Skeletal muscle tissue (tissue), 4 donors: Measurements from ENCODE around the gene ZNF780A. TPM values are rescaled to one million over a fixed set of nuclear protein-coding genes. Genes with fewer than 3 reads are reported as not detected.

Source experiments
- H3K27ac ChIP-seq: one replicate; pipeline ENCODE4 v1.7.0; 2013; ENCODE audit warnings: mild to moderate bottlenecking, low read depth, low read length, inconsistent platforms
- H3K27me3 ChIP-seq, 3 donors: one replicate each; pipeline ENCODE4 v1.7.0; 2013; ENCODE audit warnings: low read length in 3 of 3; ENCODE audit not compliant: control insufficient read depth in 3 of 3, insufficient read depth in 3 of 3
- H3K36me3 ChIP-seq, 3 donors: one replicate each; pipeline ENCODE4 v1.7.0; 2013; ENCODE audit warnings: low read length in 3 of 3; ENCODE audit not compliant: control insufficient read depth in 3 of 3, insufficient read depth in 3 of 3
- H3K4me1 ChIP-seq, 3 donors: one replicate each; pipeline ENCODE4 v1.7.0; 2013; ENCODE audit warnings: low read length in 3 of 3, mild to moderate bottlenecking in 3 of 3; ENCODE audit not compliant: control insufficient read depth in 3 of 3, insufficient read depth in 3 of 3
- H3K4me3 ChIP-seq, 3 donors: one replicate each; pipeline ENCODE4 v1.7.0; 2013; ENCODE audit warnings: low read length in 3 of 3
- H3K9ac ChIP-seq, 3 donors: one replicate each; pipeline ENCODE4 v1.7.0; 2013; ENCODE audit warnings: low read length in 3 of 3, mild to moderate bottlenecking in 3 of 3, moderate library complexity in 2 of 3, low read depth in 1 of 3
- H3K9me3 ChIP-seq, 3 donors: one replicate each; pipeline ENCODE4 v1.7.0; 2013; ENCODE audit warnings: low read length in 3 of 3; ENCODE audit not compliant: control insufficient read depth in 3 of 3
- total RNA-seq: library from RNA; depleted of rRNA; stranded (reverse); fragments of >200 nt; gene quantifications from one replicate; pipeline ENCODE4 v1.2.3, GENCODE V29; 2014
- donor health status: Osteomylitis.

The ZNF780A gene
- total RNA-seq, 1 donor from 2014 or later: 14.6 TPM

GRCh38 chr19:40088299-40089047, 2.3 kb downstream of the ZNF780A start:
- peaks cover 6 to 19% (median 9%) of the 10 kb centered on the region in 3 donors for H3K4me1 ChIP-seq
- H3K27ac ChIP-seq: no peak overlapping the region
- no peak overlapping the region for H3K4me3 ChIP-seq
- H3K27me3 ChIP-seq: no peaks in the 10 kb centered on the region
- no peaks in the 10 kb centered on the region for H3K9me3 ChIP-seq
- H3K36me3 ChIP-seq: peaks cover 3 to 14% (median 5%) of the 10 kb centered on the region in 3 donors
- no peak overlapping the region for H3K9ac ChIP-seq

GRCh38 chr19:40084948-40085347, 5.8 kb downstream of the ZNF780A start:
- peaks cover 5 to 14% (median 6%) of the 10 kb centered on the region in 3 donors for H3K4me1 ChIP-seq
- peaks cover 19 to 42% (median 24%) of the 10 kb centered on the region in 3 donors for H3K36me3 ChIP-seq
- H3K9ac ChIP-seq: no peak overlapping the region
- no peak overlapping the region for H3K4me3 ChIP-seq
- H3K27me3 ChIP-seq: no peaks in the 10 kb centered on the region
- H3K27ac ChIP-seq: no peak overlapping the region
- H3K9me3 ChIP-seq: no peaks in the 10 kb centered on the region

GRCh38 chr19:40081411-40081810, 9.3 kb downstream of the ZNF780A start:
- Histone ChIP-seq H3K36me3 (peaks cover 29 to 57% (median 50%) of the 10 kb centered on the region in 3 donors), H3K4me1 (no peaks in the 10 kb centered on the region), H3K27ac (no peak overlapping the region), H3K4me3 (no peak overlapping the region), H3K9me3 (peaks cover 0 to 8% (median 0%) of the 10 kb centered on the region in 3 donors), H3K9ac (no peak overlapping the region), H3K27me3 (no peaks in the 10 kb centered on the region)

- H3K9me3 ChIP-seq: peaks cover 0 to 15% (median 0%) of the 10 kb centered on the region in 3 donors
- no peak overlapping the region for H3K4me3 ChIP-seq
- H3K27me3 ChIP-seq: no peaks in the 10 kb centered on the region
- peaks cover 36 to 68% (median 61%) of the 10 kb centered on the region in 3 donors for H3K36me3 ChIP-seq
- no peaks in the 10 kb centered on the region for H3K4me1 ChIP-seq
- H3K9ac ChIP-seq: no peak overlapping the region
- no peak overlapping the region for H3K27ac ChIP-seq
Observed at GRCh38 chr19:40080289-40080688, 10.5 kb downstream of the ZNF780A start.

GRCh38 chr19:40078377-40078776, 12.4 kb downstream of the ZNF780A start:
- Histone ChIP-seq H3K4me3 (no peak overlapping the region), H3K27ac (no peak overlapping the region), H3K4me1 (no peaks in the 10 kb centered on the region), H3K36me3 (peaks cover 49 to 73% (median 70%) of the 10 kb centered on the region in 3 donors), H3K9ac (no peak overlapping the region), H3K9me3 (peaks cover 0 to 29% (median 3%) of the 10 kb centered on the region in 3 donors), H3K27me3 (no peaks in the 10 kb centered on the region)

GRCh38 chr19:40070058-40070457, 20.7 kb downstream of the ZNF780A start:
- H3K27ac ChIP-seq: no peak overlapping the region
- H3K9me3 ChIP-seq: peaks cover 0 to 13% (median 3%) of the 10 kb centered on the region in 3 donors
- H3K9ac ChIP-seq: no peak overlapping the region
- H3K4me3 ChIP-seq: no peak overlapping the region
- peaks cover 14 to 18% (median 15%) of the 10 kb centered on the region in 3 donors for H3K36me3 ChIP-seq
- no peaks in the 10 kb centered on the region for H3K27me3 ChIP-seq
- no peaks in the 10 kb centered on the region for H3K4me1 ChIP-seq

GRCh38 chr19:40059624-40060023, 31.1 kb downstream of the ZNF780A start:
- Histone ChIP-seq H3K9me3 (peaks cover 0 to 9% (median 2%) of the 10 kb centered on the region in 3 donors), H3K36me3 (no peaks in the 10 kb centered on the region), H3K4me3 (peak overlapping the region in 1 of 3 donors; percentile 2), H3K27me3 (no peaks in the 10 kb centered on the region), H3K9ac (no peak overlapping the region), H3K27ac (no peak overlapping the region), H3K4me1 (peaks cover 4 to 11% (median 8%) of the 10 kb centered on the region in 3 donors)

- Histone ChIP-seq H3K9me3 (peaks cover 0 to 9% (median 2%) of the 10 kb centered on the region in 3 donors), H3K9ac (no peak overlapping the region), H3K4me1 (peaks cover 8 to 14% (median 8%) of the 10 kb centered on the region in 3 donors), H3K4me3 (no peak overlapping the region), H3K27me3 (no peaks in the 10 kb centered on the region), H3K36me3 (no peaks in the 10 kb centered on the region), H3K27ac (no peak overlapping the region)
Observed at GRCh38 chr19:40057166-40057565, 33.6 kb downstream of the ZNF780A start.

- Histone ChIP-seq H3K27me3 (no peaks in the 10 kb centered on the region), H3K9ac (peak overlapping the region; percentile 81 to 91 (median 82)), H3K27ac (peak overlapping the region; percentile 31), H3K36me3 (no peaks in the 10 kb centered on the region), H3K4me1 (peaks cover 8 to 14% (median 8%) of the 10 kb centered on the region in 3 donors), H3K9me3 (peaks cover 0 to 11% (median 2%) of the 10 kb centered on the region in 3 donors), H3K4me3 (peak overlapping the region; percentile 91 to 99 (median 98))
Observed at GRCh38 chr19:40056505-40056904, 34.2 kb downstream of the ZNF780A start.

GRCh38 chr19:40055832-40056504, 34.8 kb downstream of the ZNF780A start, which contains the start of gene ZNF780B:
ZNF780B (minus strand) TSS chr19:40056231; CDS start chr19:40050332, 5,899 bp downstream.
- peaks cover 8 to 14% (median 8%) of the 10 kb centered on the region in 3 donors for H3K4me1 ChIP-seq
- H3K27ac ChIP-seq: peak within 1 kb of the TSS; percentile 31
- no peaks in the 10 kb centered on the region for H3K27me3 ChIP-seq
- H3K4me3 ChIP-seq: peak within 1 kb of the TSS; percentile 91 to 99 (median 98)
- H3K9me3 ChIP-seq: peaks cover 0 to 11% (median 1%) of the 10 kb centered on the region in 3 donors
- peak within 1 kb of the TSS; percentile 81 to 91 (median 82) for H3K9ac ChIP-seq
- H3K36me3 ChIP-seq: no peaks in the 10 kb centered on the region
